Measurements from ENCODE around the gene MESP2. TPM values are rescaled to one million over a fixed set of nuclear protein-coding genes. Genes with fewer than 3 reads are reported as not detected.

MESP2 gene, protein sequence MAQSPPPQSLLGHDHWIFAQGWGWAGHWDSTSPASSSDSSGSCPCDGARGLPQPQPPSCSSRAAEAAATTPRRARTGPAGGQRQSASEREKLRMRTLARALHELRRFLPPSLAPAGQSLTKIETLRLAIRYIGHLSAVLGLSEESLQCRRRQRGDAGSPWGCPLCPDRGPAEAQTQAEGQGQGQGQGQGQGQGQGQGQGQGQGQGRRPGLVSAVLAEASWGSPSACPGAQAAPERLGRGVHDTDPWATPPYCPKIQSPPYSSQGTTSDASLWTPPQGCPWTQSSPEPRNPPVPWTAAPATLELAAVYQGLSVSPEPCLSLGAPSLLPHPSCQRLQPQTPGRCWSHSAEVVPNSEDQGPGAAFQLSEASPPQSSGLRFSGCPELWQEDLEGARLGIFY
- total RNA-seq (0.49 TPM), polyA plus RNA-seq (ENCODE audit: insufficient read depth in 1 of 8, insufficient read length in 8 of 8, low replicate concordance in 1 of 8) (under 1 TPM; 0.11 to 0.89 (median 0.39) TPM)
- long read RNA-seq, donor 1 = 0 reads
- long read RNA-seq, donor 2 = 0 reads
- long read RNA-seq, donor 3 = 0 reads
- long read RNA-seq, donor 4 = 0 reads
- long read RNA-seq, donor 5 = 0 reads
- long read RNA-seq, donor 6 = 0 reads
- long read RNA-seq, donor 7, partial matches to known transcripts = 0 of 1 reads
- long read RNA-seq, donor 7, other reads (novel, unspliced or antisense) = 0 of 1 reads
- long read RNA-seq, donor 8 = 0 reads
- long read RNA-seq, donor 9 = 0 reads
- long read RNA-seq, donor 10, partial matches to known transcripts = 0 of 1 reads
- long read RNA-seq, donor 10, other reads (novel, unspliced or antisense) = 0 of 1 reads
- long read RNA-seq, donor 11, partial matches to known transcripts = 0 of 1 reads
- long read RNA-seq, donor 11, other reads (novel, unspliced or antisense) = 0 of 1 reads

DNA sequence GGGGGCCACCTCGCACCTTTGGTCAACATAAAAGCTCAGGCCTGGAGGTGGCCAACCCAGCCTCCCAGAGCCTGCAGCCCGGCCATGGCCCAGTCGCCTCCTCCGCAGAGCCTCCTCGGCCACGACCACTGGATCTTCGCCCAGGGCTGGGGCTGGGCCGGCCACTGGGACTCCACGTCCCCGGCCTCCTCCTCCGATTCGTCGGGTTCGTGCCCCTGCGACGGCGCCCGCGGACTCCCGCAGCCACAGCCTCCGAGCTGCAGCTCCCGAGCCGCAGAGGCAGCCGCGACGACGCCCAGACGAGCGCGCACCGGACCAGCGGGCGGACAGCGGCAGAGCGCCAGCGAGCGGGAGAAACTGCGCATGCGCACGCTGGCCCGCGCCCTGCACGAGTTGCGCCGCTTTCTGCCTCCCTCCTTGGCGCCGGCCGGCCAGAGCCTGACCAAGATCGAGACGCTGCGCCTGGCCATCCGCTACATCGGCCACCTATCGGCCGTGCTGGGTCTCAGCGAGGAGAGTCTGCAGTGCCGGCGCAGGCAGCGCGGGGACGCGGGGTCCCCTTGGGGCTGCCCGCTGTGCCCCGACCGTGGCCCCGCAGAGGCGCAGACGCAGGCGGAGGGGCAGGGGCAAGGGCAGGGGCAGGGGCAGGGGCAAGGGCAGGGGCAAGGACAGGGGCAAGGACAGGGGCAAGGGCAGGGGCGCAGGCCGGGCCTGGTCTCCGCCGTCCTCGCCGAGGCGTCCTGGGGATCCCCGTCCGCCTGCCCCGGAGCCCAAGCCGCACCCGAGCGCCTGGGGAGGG lies at the start of gene MESP2:
Gene MESP2 (plus strand): TSS at position 59 of the 799 bp plus-strand sequence. CDS start 26 bp downstream, at position 85.
- peak within 1 kb of the TSS; percentile 20 for H3K27ac ChIP-seq (ENCODE audit: low read length)
- WGBS (ENCODE audit: insufficient coverage) = 2% methylated on average over 82 of the region's 82 CpGs
- DNase-seq = peak; percentile 95

DNA sequence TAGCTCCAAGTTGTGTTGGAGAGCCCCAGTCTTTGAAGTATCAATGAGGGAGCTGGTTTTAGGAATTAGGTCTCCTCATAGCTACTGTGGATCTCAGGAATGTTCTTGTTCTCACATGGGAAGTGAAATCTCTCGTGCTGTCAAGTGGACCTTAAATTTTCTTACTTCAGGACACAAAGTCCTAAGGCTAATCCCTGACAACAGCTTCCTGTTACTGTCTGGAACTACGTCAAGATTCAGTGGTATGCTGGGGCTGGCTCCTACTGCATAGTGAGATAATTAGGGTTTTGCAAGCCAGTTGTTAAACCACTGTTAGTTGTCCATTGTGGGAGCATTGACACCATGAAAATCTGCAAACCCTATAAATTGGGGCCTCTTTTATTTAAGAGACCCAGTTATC lies 47.9 kb upstream of the MESP2 start:
- no peak overlapping the region for H3K4me3 ChIP-seq (ENCODE audit: low read length)
- peaks cover 8% of the 10 kb centered on the region for H3K9me3 ChIP-seq (replicated peaks; ENCODE audit: control insufficient read depth, low read depth, low read length)
- no peaks in the 10 kb centered on the region for H3K36me3 ChIP-seq (ENCODE audit: control insufficient read depth, insufficient read depth, low read length)
- H3K27ac ChIP-seq (ENCODE audit: low read length) = no peak overlapping the region
- H3K4me1 ChIP-seq (ENCODE audit: control insufficient read depth, insufficient read depth, low read length) = no peaks in the 10 kb centered on the region
- 20% methylated on average over 1 of the region's 2 CpGs for WGBS (ENCODE audit: insufficient coverage)
- DNase-seq = no peak
- peaks cover 2% of the 10 kb centered on the region for H3K27me3 ChIP-seq (ENCODE audit: control insufficient read depth, insufficient read depth, low read length)

More for the DNA sequence above, at the start of gene MESP2:
- no peaks in the 10 kb centered on the region for H3K36me3 ChIP-seq (ENCODE audit: control insufficient read depth, insufficient read depth, low read length)
- no peaks in the 10 kb centered on the region for H3K9me3 ChIP-seq (replicated peaks; ENCODE audit: control insufficient read depth, low read depth, low read length)
- peaks cover 7% of the 10 kb centered on the region for H3K27me3 ChIP-seq (ENCODE audit: control insufficient read depth, insufficient read depth, low read length)
- peak within 1 kb of the TSS; percentile 60 for H3K4me3 ChIP-seq (ENCODE audit: low read length)
- H3K4me1 ChIP-seq (ENCODE audit: control insufficient read depth, insufficient read depth, low read length) = peaks cover 13% of the 10 kb centered on the region

DNA sequence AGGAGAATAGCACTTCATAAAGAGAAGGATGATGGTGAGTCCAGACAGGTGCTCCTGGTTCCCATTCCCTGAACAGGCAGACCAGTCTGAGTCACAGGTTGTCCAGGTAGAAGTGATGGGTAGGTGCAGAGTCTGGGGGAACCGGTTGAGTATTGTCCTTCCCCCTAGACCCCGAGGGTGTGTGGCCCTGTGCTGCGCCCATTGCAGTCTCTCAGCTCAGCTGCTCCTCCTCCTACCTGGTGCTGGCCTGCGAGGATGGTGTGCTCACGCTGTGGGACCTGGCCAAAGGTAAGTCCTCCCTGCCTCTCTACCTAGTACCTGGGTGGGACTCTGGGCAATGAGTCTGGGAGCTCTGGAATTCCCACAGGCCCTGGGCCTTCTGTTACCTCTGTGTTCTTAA lies 44.9 kb upstream of the MESP2 start:
- H3K36me3 ChIP-seq (ENCODE audit: control insufficient read depth, insufficient read depth, low read length) = no peaks in the 10 kb centered on the region
- 100% methylated on average over 1 of the region's 5 CpGs for WGBS (ENCODE audit: insufficient coverage)
- no peak overlapping the region for H3K27ac ChIP-seq (ENCODE audit: low read length)
- peaks cover 7% of the 10 kb centered on the region for H3K27me3 ChIP-seq (ENCODE audit: control insufficient read depth, insufficient read depth, low read length)
- H3K4me1 ChIP-seq (ENCODE audit: control insufficient read depth, insufficient read depth, low read length) = no peaks in the 10 kb centered on the region
- H3K4me3 ChIP-seq (ENCODE audit: low read length) = no peak overlapping the region
- no peak for DNase-seq
- no peaks in the 10 kb centered on the region for H3K9me3 ChIP-seq (replicated peaks; ENCODE audit: control insufficient read depth, low read depth, low read length)

DNA sequence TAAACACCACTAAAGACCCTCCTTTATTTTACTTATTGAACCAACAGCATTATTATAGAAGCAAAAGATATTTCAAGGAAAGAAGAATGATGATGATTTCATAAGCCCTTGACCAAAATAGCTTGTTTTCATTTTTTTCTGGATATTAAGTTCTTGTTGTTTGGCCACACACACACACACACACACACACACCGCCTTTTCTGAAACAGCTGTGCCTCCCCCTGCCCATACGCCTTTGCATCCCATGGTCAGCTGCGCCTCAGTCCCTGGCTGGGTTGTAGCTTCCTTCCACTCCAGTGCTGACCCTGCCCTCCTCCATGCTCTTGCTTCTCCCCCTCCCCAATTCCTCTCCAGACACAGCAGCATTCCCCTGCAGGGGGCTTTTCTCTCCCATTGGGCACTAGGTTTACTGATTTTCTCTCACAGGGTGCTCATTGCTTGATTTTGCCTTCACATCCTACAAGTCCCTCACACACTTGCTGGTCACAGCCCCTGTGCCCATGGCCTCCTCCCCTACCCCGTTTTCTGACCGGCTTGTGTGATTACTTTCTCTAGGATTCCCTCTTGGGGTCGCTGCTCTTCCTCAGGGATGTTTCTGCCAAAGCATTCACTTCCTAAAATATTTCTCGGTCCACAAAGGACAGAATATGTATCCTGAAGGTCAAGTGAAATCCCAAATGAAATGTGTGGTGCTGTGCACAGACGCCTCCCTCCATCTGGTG lies 43.5 kb upstream of the MESP2 start:
- Histone ChIP-seq H3K27ac (ENCODE audit: low read length) (no peak overlapping the region), H3K36me3 (ENCODE audit: control insufficient read depth, insufficient read depth, low read length) (no peaks in the 10 kb centered on the region), H3K4me3 (ENCODE audit: low read length) (no peak overlapping the region), H3K4me1 (ENCODE audit: control insufficient read depth, insufficient read depth, low read length) (peaks cover 6% of the 10 kb centered on the region), H3K9me3 (replicated peaks; ENCODE audit: control insufficient read depth, low read depth, low read length) (no peaks in the 10 kb centered on the region), H3K27me3 (ENCODE audit: control insufficient read depth, insufficient read depth, low read length) (peaks cover 5% of the 10 kb centered on the region)
- 38% methylated on average over 7 of the region's 8 CpGs for WGBS (ENCODE audit: insufficient coverage)
- DNase-seq = peak; percentile 49

DNA sequence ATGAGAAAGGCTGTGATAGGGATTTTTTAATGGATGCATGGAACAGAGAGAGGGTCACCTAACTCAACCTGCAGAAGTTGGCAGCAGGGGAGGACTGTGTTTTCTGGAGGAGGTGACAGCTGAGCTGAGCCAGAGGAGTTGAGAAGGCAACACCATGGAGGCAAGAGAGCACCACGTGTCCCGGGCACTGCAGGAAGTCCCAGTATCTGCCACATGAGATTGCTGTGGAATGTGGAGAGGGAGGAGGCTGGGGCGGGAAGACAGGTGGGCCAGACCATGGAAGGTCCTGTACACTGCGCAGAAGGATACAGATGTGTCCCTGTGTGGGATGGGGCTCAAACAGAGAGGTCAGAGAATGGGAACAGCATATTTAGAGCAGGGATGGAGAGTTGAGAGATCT lies 40.4 kb upstream of the MESP2 start:
- no peak for DNase-seq
- Histone ChIP-seq H3K36me3 (ENCODE audit: control insufficient read depth, insufficient read depth, low read length) (no peaks in the 10 kb centered on the region), H3K4me3 (ENCODE audit: low read length) (no peak overlapping the region), H3K27ac (ENCODE audit: low read length) (no peak overlapping the region), H3K4me1 (ENCODE audit: control insufficient read depth, insufficient read depth, low read length) (peaks cover 6% of the 10 kb centered on the region), H3K27me3 (ENCODE audit: control insufficient read depth, insufficient read depth, low read length) (peaks cover 5% of the 10 kb centered on the region), H3K9me3 (replicated peaks; ENCODE audit: control insufficient read depth, low read depth, low read length) (no peaks in the 10 kb centered on the region)
- 58% methylated on average over 4 of the region's 4 CpGs for WGBS (ENCODE audit: insufficient coverage)

DNA sequence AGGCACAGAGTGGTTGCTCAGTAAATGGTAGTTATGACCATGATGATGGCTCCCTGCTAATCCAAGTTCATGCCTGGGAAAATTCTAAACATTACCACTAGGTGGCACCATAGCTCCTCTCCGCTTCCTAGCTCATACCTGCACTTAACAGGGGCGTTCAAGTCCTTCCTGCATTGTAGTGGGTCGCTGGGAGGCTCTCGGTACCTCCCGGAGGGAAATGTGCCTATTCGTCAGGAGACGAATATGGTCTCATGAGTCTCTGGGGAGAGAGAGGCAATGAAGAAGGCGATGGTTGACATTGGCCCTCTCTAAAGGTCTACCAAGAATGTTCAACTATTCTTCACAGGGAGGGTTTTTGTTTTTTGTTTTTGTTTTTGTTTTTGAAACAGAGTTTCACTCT lies 36.0 kb upstream of the MESP2 start:
- H3K27me3 ChIP-seq (ENCODE audit: control insufficient read depth, insufficient read depth, low read length) = peaks cover 9% of the 10 kb centered on the region
- no peak overlapping the region for H3K27ac ChIP-seq (ENCODE audit: low read length)
- H3K4me3 ChIP-seq (ENCODE audit: low read length) = no peak overlapping the region
- peak; percentile 81 for DNase-seq
- H3K9me3 ChIP-seq (replicated peaks; ENCODE audit: control insufficient read depth, low read depth, low read length) = no peaks in the 10 kb centered on the region
- WGBS (ENCODE audit: insufficient coverage) = 0% methylated on average over 4 of the region's 8 CpGs
- no peaks in the 10 kb centered on the region for H3K36me3 ChIP-seq (ENCODE audit: control insufficient read depth, insufficient read depth, low read length)
- peaks cover 6% of the 10 kb centered on the region for H3K4me1 ChIP-seq (ENCODE audit: control insufficient read depth, insufficient read depth, low read length)

DNA sequence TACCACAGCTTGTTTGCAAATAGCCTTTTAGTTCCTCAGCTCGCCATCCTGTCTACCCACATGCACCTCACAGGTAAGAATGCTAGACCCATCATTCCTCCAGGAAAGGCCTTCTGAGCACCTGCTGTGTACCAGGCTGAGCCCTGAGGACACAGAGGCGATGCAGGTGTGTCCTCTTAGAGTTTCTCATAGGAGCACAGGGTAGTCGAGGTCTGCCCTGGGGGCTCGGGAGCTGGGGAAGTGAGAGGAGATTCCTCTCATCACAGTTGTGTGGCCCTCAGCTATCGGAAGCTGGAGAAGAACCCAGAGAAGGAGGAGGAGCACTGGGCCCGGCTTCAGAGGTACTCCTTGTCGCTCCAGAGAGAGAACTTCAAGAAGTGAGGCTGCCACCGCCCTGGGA lies 33.1 kb upstream of the MESP2 start:
- no peak overlapping the region for H3K27ac ChIP-seq (ENCODE audit: low read length)
- H3K27me3 ChIP-seq (ENCODE audit: control insufficient read depth, insufficient read depth, low read length) = peaks cover 31% of the 10 kb centered on the region
- no peaks in the 10 kb centered on the region for H3K9me3 ChIP-seq (replicated peaks; ENCODE audit: control insufficient read depth, low read depth, low read length)
- H3K4me3 ChIP-seq (ENCODE audit: low read length) = no peak overlapping the region
- DNase-seq = no peak
- H3K36me3 ChIP-seq (ENCODE audit: control insufficient read depth, insufficient read depth, low read length) = no peaks in the 10 kb centered on the region
- H3K4me1 ChIP-seq (ENCODE audit: control insufficient read depth, insufficient read depth, low read length) = no peaks in the 10 kb centered on the region
- WGBS (ENCODE audit: insufficient coverage) = 77% methylated on average over 7 of the region's 8 CpGs

DNA sequence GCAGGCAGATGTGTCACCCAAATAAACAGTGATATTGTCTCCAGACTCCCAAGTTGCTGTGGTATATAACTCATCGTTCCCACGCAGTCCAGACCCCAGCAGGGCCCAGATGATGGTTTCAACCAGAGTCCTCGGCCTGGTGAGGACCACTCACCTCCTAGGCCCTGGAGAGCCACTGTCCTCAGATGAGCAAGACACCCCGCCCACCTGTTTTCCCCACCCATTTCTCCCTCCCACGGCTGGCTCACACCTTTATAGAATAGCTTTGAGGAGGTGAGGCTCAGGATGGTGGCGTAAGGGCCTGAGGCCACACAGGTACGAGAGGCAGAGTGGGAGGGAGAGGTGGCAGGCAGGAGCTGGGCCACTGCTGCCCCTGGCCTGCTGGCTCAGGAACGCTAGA lies 32.5 kb upstream of the MESP2 start:
- Histone ChIP-seq H3K36me3 (ENCODE audit: control insufficient read depth, insufficient read depth, low read length) (no peaks in the 10 kb centered on the region), H3K27me3 (ENCODE audit: control insufficient read depth, insufficient read depth, low read length) (peaks cover 35% of the 10 kb centered on the region), H3K27ac (ENCODE audit: low read length) (no peak overlapping the region), H3K4me3 (ENCODE audit: low read length) (no peak overlapping the region), H3K4me1 (ENCODE audit: control insufficient read depth, insufficient read depth, low read length) (no peaks in the 10 kb centered on the region), H3K9me3 (replicated peaks; ENCODE audit: control insufficient read depth, low read depth, low read length) (no peaks in the 10 kb centered on the region)
- WGBS (ENCODE audit: insufficient coverage) = 100% methylated on average over 2 of the region's 8 CpGs
- no peak for DNase-seq

DNA sequence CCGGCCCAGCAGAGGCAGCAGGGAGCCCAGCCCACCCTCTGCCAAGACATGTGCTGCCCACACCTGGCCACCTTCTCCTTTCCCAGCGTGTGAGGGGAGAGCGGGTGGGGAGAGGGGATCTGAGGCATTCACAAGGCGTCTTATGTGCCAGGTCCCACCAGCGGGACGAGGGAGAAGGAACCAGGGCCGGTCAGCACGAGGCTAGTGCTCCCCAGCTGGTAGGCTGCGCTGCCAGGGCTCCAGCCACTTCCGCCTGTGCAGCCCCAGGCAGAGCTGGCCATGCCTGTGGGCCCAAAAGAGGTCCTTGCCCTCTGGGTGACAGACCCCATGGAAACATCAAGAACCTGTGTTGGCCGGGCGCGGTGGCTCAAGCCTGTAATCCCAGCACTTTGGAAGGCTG lies 31.0 kb upstream of the MESP2 start:
- no peak for DNase-seq
- H3K9me3 ChIP-seq (replicated peaks; ENCODE audit: control insufficient read depth, low read depth, low read length) = no peaks in the 10 kb centered on the region
- no peak overlapping the region for H3K4me3 ChIP-seq (ENCODE audit: low read length)
- H3K4me1 ChIP-seq (ENCODE audit: control insufficient read depth, insufficient read depth, low read length) = peaks cover 5% of the 10 kb centered on the region
- H3K27me3 ChIP-seq (ENCODE audit: control insufficient read depth, insufficient read depth, low read length) = peaks cover 49% of the 10 kb centered on the region
- H3K36me3 ChIP-seq (ENCODE audit: control insufficient read depth, insufficient read depth, low read length) = no peaks in the 10 kb centered on the region
- 68% methylated on average over 11 of the region's 13 CpGs for WGBS (ENCODE audit: insufficient coverage)
- H3K27ac ChIP-seq (ENCODE audit: low read length) = no peak overlapping the region

Measured in muscle of leg (tissue), 16 donors.